Nephron progenitor cell (in vitro differentiated cells): ENCODE measurements around the gene IRF2BPL.

Experiments used
- DNase-seq: peaks from one replicate; pipeline ENCODE4 v3.0.0; 2021
- H3K27ac Mint-ChIP-seq: 2 replicates; pipeline ENCODE4 v1.8.0; 2021; ENCODE audit warnings: mild to moderate bottlenecking, moderate library complexity, mixed read lengths
- H3K27me3 Mint-ChIP-seq: 2 replicates; pipeline ENCODE4 v1.8.0; 2021; ENCODE audit warnings: mild to moderate bottlenecking, low read depth, mixed read lengths; ENCODE audit not compliant: poor library complexity
- H3K36me3 Mint-ChIP-seq: 2 replicates; pipeline ENCODE4 v1.8.0; 2021; ENCODE audit warnings: low read depth, mixed read lengths
- H3K4me1 Mint-ChIP-seq: 2 replicates; pipeline ENCODE4 v1.8.0; 2021; ENCODE audit warnings: mixed read lengths
- H3K4me3 Mint-ChIP-seq: 2 replicates; pipeline ENCODE4 v1.8.0; 2021; ENCODE audit warnings: mild to moderate bottlenecking, moderate library complexity, mixed read lengths
- H3K9me3 Mint-ChIP-seq: 2 replicates; pipeline ENCODE4 v1.8.0; 2021; ENCODE audit warnings: mild to moderate bottlenecking, moderate library complexity, mixed read lengths
- CTCF ChIP-seq: fragments of 200-600 bp; sonication (generic); IDR thresholded peaks from 2 replicates; pipeline ENCODE4 v1.5.0; 2021; ENCODE audit warnings: antibody characterized with exemption

IRF2BPL gene

GRCh38 chr14:77064521-77065178 is 36.1 kb upstream of the IRF2BPL start:
- Mint-ChIP-seq H3K4me1 (peaks cover 43% of the 10 kb centered on the region), H3K27ac (no peak overlapping the region), H3K9me3 (no peaks in the 10 kb centered on the region), H3K4me3 (no peak overlapping the region), H3K27me3 (peaks cover 5% of the 10 kb centered on the region), H3K36me3 (peaks cover 4% of the 10 kb centered on the region)
- no peak for TF ChIP-seq CTCF
- DNase-seq = no peak

- Mint-ChIP-seq H3K9me3 (no peaks in the 10 kb centered on the region), H3K27ac (peak overlapping the region; percentile 22), H3K4me3 (no peak overlapping the region), H3K27me3 (peaks cover 11% of the 10 kb centered on the region), H3K4me1 (peaks cover 50% of the 10 kb centered on the region), H3K36me3 (peaks cover 4% of the 10 kb centered on the region)
- no peak for TF ChIP-seq CTCF
- DNase-seq = no peak
These were observed 35.2 kb upstream of the IRF2BPL start for GRCh38 chr14:77063571-77064171.

- peaks cover 3% of the 10 kb centered on the region for H3K9me3 Mint-ChIP-seq
- peaks cover 51% of the 10 kb centered on the region for H3K4me1 Mint-ChIP-seq
- H3K27ac Mint-ChIP-seq = no peak overlapping the region
- DNase-seq = no peak
- peaks cover 15% of the 10 kb centered on the region for H3K27me3 Mint-ChIP-seq
- H3K4me3 Mint-ChIP-seq = no peak overlapping the region
- TF ChIP-seq CTCF = no peak
- peaks cover 4% of the 10 kb centered on the region for H3K36me3 Mint-ChIP-seq
These were observed 33.8 kb upstream of the IRF2BPL start for GRCh38 chr14:77062261-77062660.

GRCh38 chr14:77061630-77062257 is 33.2 kb upstream of the IRF2BPL start:
- Mint-ChIP-seq H3K27ac (no peak overlapping the region), H3K9me3 (peaks cover 7% of the 10 kb centered on the region), H3K4me3 (no peak overlapping the region), H3K27me3 (peaks cover 18% of the 10 kb centered on the region), H3K36me3 (peaks cover 4% of the 10 kb centered on the region), H3K4me1 (peaks cover 45% of the 10 kb centered on the region)
- no peak for TF ChIP-seq CTCF
- no peak for DNase-seq

GRCh38 chr14:77059276-77059915 is 30.9 kb upstream of the IRF2BPL start:
- DNase-seq = no peak
- H3K9me3 Mint-ChIP-seq = peaks cover 15% of the 10 kb centered on the region
- H3K36me3 Mint-ChIP-seq = no peaks in the 10 kb centered on the region
- no peak for TF ChIP-seq CTCF
- H3K27ac Mint-ChIP-seq = no peak overlapping the region
- H3K27me3 Mint-ChIP-seq = peaks cover 17% of the 10 kb centered on the region
- H3K4me3 Mint-ChIP-seq = no peak overlapping the region
- H3K4me1 Mint-ChIP-seq = peaks cover 28% of the 10 kb centered on the region
